BLaER1 treated with 17β-estradiol and CSF1 and Interleukin-3, amounts not matched to agents 10 nM and 100 nM (cell line): ENCODE results near the gene HOXC11.

Experiments
- H3K27ac ChIP-seq, 11 experiments: shearing (Covaris generic); formaldehyde crosslinking; 2 replicates each; pipeline ENCODE4 v1.8.1; 2022
- H3K27me3 ChIP-seq, 11 experiments: shearing (Covaris generic); formaldehyde crosslinking; 2 replicates each; pipeline ENCODE4 v1.8.1; 2022
- H3K36me3 ChIP-seq, 11 experiments: shearing (Covaris generic); formaldehyde crosslinking; 2 replicates each; pipeline ENCODE4 v1.8.1; 2022
- H3K4me1 ChIP-seq, 10 experiments: shearing (Covaris generic); formaldehyde crosslinking; 2 replicates each; pipeline ENCODE4 v1.8.1; 2022
- H3K4me2 ChIP-seq, 11 experiments: shearing (Covaris generic); formaldehyde crosslinking; 2 replicates each; pipeline ENCODE4 v1.8.1; 2022
- H3K4me3 ChIP-seq, 10 experiments: shearing (Covaris generic); formaldehyde crosslinking; 2 replicates each; pipeline ENCODE4 v1.8.1; 2022
- H3K9ac ChIP-seq, 11 experiments: shearing (Covaris generic); formaldehyde crosslinking; 2 replicates each; pipeline ENCODE4 v1.8.1; 2022
- H3K9me3 ChIP-seq, 11 experiments: shearing (Covaris generic); formaldehyde crosslinking; replicated peaks in 1 of 11; 2 replicates each; pipeline ENCODE4 v1.8.1; 2022
- H4K20me1 ChIP-seq, 11 experiments: shearing (Covaris generic); formaldehyde crosslinking; 2 replicates each; pipeline ENCODE4 v1.8.1; 2022
- Cebpa-rat ChIP-seq, 11 experiments: shearing (Covaris generic); IDR thresholded peaks; 2 replicates each; pipeline ENCODE4 v1.8.1; 2022

Gene HOXC11

DNA sequence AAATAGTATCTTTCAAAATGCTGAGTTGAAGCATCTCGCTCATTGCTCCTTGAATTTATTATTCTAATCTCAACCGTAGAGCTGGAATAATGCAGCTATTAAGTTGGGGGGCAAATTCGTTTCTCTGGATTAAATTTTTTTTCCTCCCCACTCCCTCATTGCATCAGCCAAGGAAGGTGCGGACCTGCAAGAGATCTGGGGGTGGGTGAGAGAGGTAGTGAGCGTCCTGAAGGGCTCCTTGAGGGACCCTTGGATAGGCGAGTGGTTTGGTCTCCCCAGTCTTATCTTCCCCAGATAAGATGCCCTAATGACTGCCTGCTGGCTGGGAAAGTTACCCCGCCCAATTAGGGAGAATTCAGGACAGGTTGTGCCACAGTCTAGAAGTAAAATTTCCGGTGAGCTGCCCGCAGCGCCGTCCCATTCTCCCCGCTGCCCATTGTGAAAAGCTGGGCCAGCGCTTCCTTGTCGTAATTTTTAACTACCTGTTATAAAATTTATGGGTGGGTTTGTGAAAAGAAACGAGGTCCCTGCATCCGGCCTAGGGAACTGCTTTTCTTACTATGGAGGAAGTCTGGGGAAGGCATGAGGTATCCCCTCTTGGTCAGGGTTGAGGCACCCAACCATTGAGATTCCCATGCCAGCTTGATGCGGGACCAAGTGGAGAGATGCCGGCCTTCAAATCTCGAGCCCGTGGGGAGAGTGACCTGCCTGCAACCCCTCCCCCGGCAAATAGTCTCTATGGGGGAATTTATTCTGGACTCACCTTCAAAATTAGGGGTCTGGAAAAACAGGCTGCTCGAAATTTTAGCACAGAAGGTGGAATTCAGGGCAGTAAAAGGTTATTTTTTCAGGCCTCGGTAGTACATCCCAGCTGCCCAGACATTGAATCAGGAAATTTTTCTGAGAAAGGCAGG lies 42.3 kb downstream of the HOXC11 start:
- H3K27ac ChIP-seq, result no peak overlapping the region
- peaks cover 0 to 7% (median 0%) of the 10 kb centered on the region in 10 experiments; a peak in 3 of 20 replicates for H3K4me1 ChIP-seq
- H3K9ac ChIP-seq, result no peak overlapping the region
- H3K4me3 ChIP-seq, result no peak overlapping the region
- no peak for TF ChIP-seq Cebpa-rat (IDR thresholded peaks at IDR 0.05)
- peaks cover 0 to 89% (median 66%) of the 10 kb centered on the region in 11 experiments; a peak in 18 of 22 replicates for H4K20me1 ChIP-seq
- H3K27me3 ChIP-seq, result peaks cover 100% of the 10 kb centered on the region in 11 experiments
- H3K36me3 ChIP-seq, result no peaks in the 10 kb centered on the region
- peaks cover 0 to 38% (median 5%) of the 10 kb centered on the region in 11 experiments; a peak in 8 of 22 replicates for H3K9me3 ChIP-seq
- H3K4me2 ChIP-seq, result no peak overlapping the region

DNA sequence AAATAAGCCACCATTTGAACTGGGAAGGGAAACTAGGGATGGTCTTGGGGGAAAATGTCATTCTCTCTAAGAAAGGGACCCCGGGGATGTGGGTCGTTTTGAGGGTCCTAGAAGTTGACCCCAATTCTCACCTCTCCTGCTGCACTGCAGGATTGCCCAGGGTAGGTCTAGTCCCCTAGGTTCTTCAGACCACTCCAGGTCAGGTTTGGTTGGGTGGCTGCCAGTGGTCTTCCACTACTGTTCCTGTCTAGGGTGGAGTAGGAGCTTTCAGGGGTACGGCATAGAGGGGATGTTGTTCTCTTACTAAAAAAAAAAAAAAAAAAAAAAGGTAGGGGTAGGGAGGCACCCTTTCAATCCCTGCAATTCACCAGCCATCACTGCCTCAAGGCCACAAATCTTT lies 43.1 kb downstream of the HOXC11 start:
- no peak overlapping the region for H3K4me2 ChIP-seq
- peaks cover 0 to 6% (median 0%) of the 10 kb centered on the region in 10 experiments; a peak in 3 of 20 replicates for H3K4me1 ChIP-seq
- no peak overlapping the region for H3K4me3 ChIP-seq
- H3K27ac ChIP-seq, result no peak overlapping the region
- H3K9me3 ChIP-seq, result peaks cover 0 to 38% (median 5%) of the 10 kb centered on the region in 11 experiments; a peak in 8 of 22 replicates
- peaks cover 0 to 89% (median 66%) of the 10 kb centered on the region in 11 experiments; a peak in 18 of 22 replicates for H4K20me1 ChIP-seq
- H3K36me3 ChIP-seq, result no peaks in the 10 kb centered on the region
- H3K27me3 ChIP-seq, result peaks cover 100% of the 10 kb centered on the region in 11 experiments
- TF ChIP-seq Cebpa-rat (IDR thresholded peaks at IDR 0.05), result no peak
- no peak overlapping the region for H3K9ac ChIP-seq

DNA sequence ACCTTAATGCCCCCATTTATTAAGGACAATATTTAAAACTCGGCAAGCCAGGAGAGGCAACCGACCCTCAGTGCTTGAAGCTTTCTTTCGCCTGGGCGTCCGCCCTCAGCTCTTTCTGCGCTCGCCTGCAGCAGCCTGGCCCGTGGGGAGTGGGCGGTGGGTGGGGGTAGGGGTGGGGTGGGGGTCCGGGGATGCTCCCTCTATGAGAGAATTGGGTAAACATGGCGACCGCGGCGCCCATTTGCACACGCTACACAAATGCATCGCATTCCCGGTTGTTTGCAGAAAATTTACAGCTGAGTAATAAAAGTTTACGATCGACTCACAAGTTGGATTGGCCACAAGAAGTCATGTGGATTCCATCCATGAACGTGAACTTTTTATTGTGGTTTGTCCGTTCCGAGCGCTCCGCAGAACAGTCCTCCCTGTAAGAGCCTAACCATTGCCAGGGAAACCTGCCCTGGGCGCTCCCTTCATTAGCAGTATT lies 43.6 kb downstream of the HOXC11 start:
- Histone ChIP-seq H4K20me1 (peaks cover 0 to 89% (median 66%) of the 10 kb centered on the region in 11 experiments; a peak in 18 of 22 replicates), H3K4me1 (peaks cover 0 to under 1% (median 0%) of the 10 kb centered on the region in 10 experiments; a peak in 2 of 20 replicates), H3K27ac (no peak overlapping the region), H3K4me3 (no peak overlapping the region), H3K9ac (no peak overlapping the region), H3K36me3 (no peaks in the 10 kb centered on the region), H3K4me2 (no peak overlapping the region), H3K9me3 (peaks cover 0 to 38% (median 5%) of the 10 kb centered on the region in 11 experiments; a peak in 8 of 22 replicates), H3K27me3 (peaks cover 100% of the 10 kb centered on the region in 11 experiments)
- TF ChIP-seq Cebpa-rat (IDR thresholded peaks at IDR 0.05), result no peak

DNA sequence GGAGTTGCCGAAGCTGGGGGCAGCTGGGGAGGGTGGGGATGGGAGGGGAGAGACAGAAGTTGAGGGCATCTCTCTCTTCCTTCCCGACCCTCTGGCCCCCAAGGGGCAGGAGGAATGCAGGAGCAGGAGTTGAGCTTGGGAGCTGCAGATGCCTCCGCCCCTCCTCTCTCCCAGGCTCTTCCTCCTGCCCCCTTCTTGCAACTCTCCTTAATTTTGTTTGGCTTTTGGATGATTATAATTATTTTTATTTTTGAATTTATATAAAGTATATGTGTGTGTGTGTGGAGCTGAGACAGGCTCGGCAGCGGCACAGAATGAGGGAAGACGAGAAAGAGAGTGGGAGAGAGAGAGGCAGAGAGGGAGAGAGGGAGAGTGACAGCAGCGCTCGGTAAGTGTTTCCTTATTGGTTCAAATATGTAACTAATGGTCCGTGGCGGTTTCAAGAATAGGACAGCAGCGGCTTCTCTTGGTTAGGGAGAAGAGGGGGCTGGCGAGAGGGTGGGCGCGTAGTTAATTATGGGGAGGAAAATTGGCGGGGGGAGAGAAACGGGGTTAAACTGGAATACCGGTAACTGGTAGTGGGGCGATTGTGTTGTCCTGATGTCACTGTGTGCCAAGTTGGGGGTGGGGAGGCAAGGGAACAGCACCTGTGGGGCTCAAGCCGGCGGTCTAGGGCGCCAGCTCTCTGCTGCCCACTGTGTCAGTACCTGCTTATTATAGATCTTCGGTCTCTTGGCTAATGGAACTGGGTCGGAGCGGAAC lies 44.3 kb downstream of the HOXC11 start:
- Histone ChIP-seq H3K4me2 (peak overlapping the region in 2 of 11 experiments; percentile 50 to 62; a peak in 2 of 22 replicates), H3K4me1 (no peaks in the 10 kb centered on the region; a peak in 1 of 20 replicates), H3K27me3 (peaks cover 100% of the 10 kb centered on the region in 11 experiments), H3K4me3 (0 out of 20 replicates have a peak overlapping the region, but pooled peaks of 2 of the 10 experiments have one; percentile 16 to 24), H3K36me3 (no peaks in the 10 kb centered on the region), H3K9me3 (peaks cover 0 to 38% (median 5%) of the 10 kb centered on the region in 11 experiments; a peak in 8 of 22 replicates), H4K20me1 (peaks cover 0 to 91% (median 69%) of the 10 kb centered on the region in 11 experiments; a peak in 18 of 22 replicates), H3K27ac (no peak overlapping the region), H3K9ac (no peak overlapping the region)
- no peak for TF ChIP-seq Cebpa-rat (IDR thresholded peaks at IDR 0.05)

DNA sequence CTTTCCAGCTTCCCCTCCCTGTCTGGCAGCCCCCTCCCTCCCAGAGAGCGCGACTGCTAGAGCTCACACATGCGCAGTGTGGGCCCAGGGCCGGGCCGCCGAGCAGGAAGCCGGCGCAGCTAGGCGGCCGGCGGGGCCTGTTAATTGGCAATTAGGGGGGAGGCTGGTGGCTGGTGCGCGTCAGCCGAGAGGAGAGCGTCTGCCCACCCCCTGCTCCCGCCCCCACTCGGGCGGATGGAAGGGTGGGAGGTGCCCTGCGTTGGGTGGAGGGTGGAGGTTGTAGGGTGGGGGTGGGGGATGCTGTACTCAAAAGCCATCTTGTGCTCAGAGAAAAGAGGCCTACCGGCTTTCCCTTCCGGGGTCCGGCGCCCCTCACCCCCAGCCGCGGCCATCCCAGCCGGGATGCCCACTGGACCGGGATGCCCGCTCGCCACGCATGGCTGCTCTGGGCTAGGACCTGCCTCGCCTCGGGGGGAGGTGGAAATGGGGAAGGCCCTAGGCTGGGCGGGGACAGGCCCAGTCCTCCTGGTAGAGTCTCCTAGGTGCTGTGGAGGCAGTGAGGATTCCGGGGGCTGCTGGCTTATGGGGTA lies 45.0 kb downstream of the HOXC11 start:
- peaks cover 0 to 35% (median 5%) of the 10 kb centered on the region in 11 experiments; a peak in 8 of 22 replicates for H3K9me3 ChIP-seq
- peaks cover 100% of the 10 kb centered on the region in 11 experiments for H3K27me3 ChIP-seq
- TF ChIP-seq Cebpa-rat (IDR thresholded peaks at IDR 0.05), result no peak
- no peak overlapping the region for H3K9ac ChIP-seq
- H3K36me3 ChIP-seq, result no peaks in the 10 kb centered on the region
- H4K20me1 ChIP-seq, result peaks cover 0 to 91% (median 65%) of the 10 kb centered on the region in 11 experiments; a peak in 18 of 22 replicates
- H3K4me3 ChIP-seq, result peak overlapping the region in 3 of 10 experiments; percentile 16 to 36 (median 24); a peak in 3 of 20 replicates
- no peak overlapping the region for H3K27ac ChIP-seq
- no peaks in the 10 kb centered on the region; a peak in 1 of 20 replicates for H3K4me1 ChIP-seq
- H3K4me2 ChIP-seq, result peak overlapping the region in 6 of 11 experiments; percentile 16 to 62 (median 46); a peak in 7 of 22 replicates

DNA sequence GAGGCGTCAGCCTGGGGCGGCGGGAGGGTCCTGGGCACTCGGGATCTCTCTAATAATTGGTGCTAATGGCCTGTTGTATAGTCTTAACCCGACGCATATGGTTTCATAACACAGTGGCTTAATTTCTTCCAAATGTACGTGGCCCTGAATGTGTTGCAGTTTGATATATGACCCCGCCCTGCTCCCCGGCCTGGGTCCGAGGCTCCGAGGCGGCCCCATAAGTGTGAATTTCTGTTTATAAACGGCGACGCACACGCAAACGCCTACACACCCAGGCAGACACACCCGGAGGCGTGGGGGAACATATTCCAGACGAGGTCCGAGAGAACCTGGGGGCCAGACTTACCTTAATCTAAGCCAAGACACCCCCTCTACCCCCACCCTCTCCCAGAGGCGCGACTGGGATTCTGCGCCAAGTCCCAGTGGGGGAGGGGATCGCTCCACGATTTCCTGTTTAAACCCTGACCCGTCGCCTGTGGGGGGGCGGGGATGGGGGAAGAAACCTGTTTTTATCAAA lies 45.6 kb downstream of the HOXC11 start:
- Histone ChIP-seq H3K9me3 (peaks cover 0 to 29% (median 4%) of the 10 kb centered on the region in 11 experiments; a peak in 8 of 22 replicates), H3K27ac (no peak overlapping the region), H3K4me1 (no peaks in the 10 kb centered on the region; a peak in 1 of 20 replicates), H3K36me3 (no peaks in the 10 kb centered on the region), H4K20me1 (peaks cover 0 to 91% (median 71%) of the 10 kb centered on the region in 11 experiments; a peak in 17 of 22 replicates), H3K27me3 (peaks cover 100% of the 10 kb centered on the region in 11 experiments), H3K4me2 (peak overlapping the region in 6 of 11 experiments; percentile 16 to 62 (median 46); a peak in 3 of 22 replicates), H3K4me3 (peak overlapping the region in 2 of 10 experiments; percentile 24 to 36; a peak in 2 of 20 replicates), H3K9ac (no peak overlapping the region)
- no peak for TF ChIP-seq Cebpa-rat (IDR thresholded peaks at IDR 0.05)

DNA sequence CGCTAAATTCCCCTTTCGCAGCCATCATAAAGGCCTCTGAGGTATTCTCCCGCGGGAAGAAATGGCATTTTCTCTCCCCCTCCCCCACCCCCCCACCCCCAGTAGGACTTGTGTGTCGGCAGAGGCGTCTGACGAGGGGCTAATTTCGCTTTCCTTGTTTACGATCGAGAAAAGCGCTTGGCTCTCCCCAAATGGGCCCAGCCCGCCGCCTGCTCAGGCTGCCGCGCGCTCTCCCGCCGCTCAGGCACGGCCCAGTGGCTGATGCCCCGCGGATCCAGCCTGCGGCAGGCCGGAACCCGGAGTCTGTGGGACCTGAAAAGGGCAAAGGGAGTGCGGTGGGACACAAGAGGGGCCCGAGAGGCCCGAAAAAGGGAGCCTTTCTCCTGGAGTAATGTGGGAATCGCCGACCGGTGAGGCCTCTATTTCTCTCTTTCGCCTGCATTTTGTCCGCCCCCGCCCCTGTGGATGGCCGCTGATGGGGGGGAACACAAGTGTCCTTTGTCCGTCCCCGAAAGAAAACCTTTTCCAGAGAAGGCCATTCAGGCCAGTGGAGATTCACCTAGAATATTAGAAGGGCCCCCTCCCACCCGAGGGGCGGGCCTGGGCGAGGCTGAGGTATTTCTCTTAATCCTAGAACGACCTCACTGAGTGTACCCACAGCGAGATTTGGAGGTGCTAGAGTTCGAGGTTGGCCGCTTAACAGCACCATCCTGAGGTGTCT lies 46.3 kb downstream of the HOXC11 start:
- peaks cover 100% of the 10 kb centered on the region in 11 experiments for H3K27me3 ChIP-seq
- peaks cover 0 to 91% (median 74%) of the 10 kb centered on the region in 11 experiments; a peak in 17 of 22 replicates for H4K20me1 ChIP-seq
- H3K36me3 ChIP-seq, result no peaks in the 10 kb centered on the region
- no peak overlapping the region for H3K9ac ChIP-seq
- H3K4me2 ChIP-seq, result no peak overlapping the region
- no peaks in the 10 kb centered on the region; a peak in 1 of 20 replicates for H3K4me1 ChIP-seq
- no peak for TF ChIP-seq Cebpa-rat (IDR thresholded peaks at IDR 0.05)
- H3K9me3 ChIP-seq, result peaks cover 0 to 24% (median 4%) of the 10 kb centered on the region in 11 experiments; a peak in 6 of 22 replicates
- no peak overlapping the region for H3K27ac ChIP-seq
- H3K4me3 ChIP-seq, result no peak overlapping the region
